GM12878 (cell line): ENCODE measurements around the gene FUT7. TPM values are rescaled to one million over a fixed set of nuclear protein-coding genes. Genes with fewer than 3 reads are reported as not detected.

Source experiments
- ATAC-seq: fragments of 200-7000 bp; cut with Tn5 transposase; 3 replicates; pipeline ENCODE4 v1.9.1; 2020; ENCODE audit warnings: mild to moderate bottlenecking, moderate library complexity
- BruUV-seq: library from RNA; stranded (reverse); fragments of 400-500 nt; replicated peaks from 2 replicates; lab custom pipeline; 2021; lab: Mats Ljungman, UMichigan
- CTCF ChIA-PET: fragments of 300-600 bp; sonication (Branson Sonifier 250); formaldehyde crosslinking; extraction: SDS; loops from one replicate; lab custom pipeline; 2021; ENCODE audit warnings: inconsistent platforms; lab: Yijun Ruan, JAX
- POLR2A ChIA-PET: fragments of 350-600 bp; formaldehyde crosslinking; extraction: SDS; loops from one replicate; lab custom pipeline; 2021; ENCODE audit warnings: inconsistent platforms; lab: Charles Lee
- RAD21 ChIA-PET: fragments of 300-600 bp; sonication (Branson Sonifier 250); formaldehyde crosslinking; loops from one replicate; lab custom pipeline; 2023; ENCODE audit warnings: antibody characterized with exemption; ENCODE audit not compliant: unreplicated experiment; lab: Charles Lee
- SMC1A ChIA-PET: fragments of 300-600 bp; sonication (Branson Sonifier 250); formaldehyde crosslinking; loops from one replicate; lab custom pipeline; 2023; ENCODE audit not compliant: unreplicated experiment, uncharacterized antibody; lab: Charles Lee
- DNase-seq: peaks from one replicate; pipeline ENCODE4 v3.0.0-alpha.2; 2011; ENCODE audit warnings: low read depth, low spot score
- FAIRE-seq: peaks from 3 replicates; lab custom pipeline; 2011; peaks lifted over from hg19 to GRCh38; lab: Jason Lieb, UNC
- H2AFZ ChIP-seq: 2 replicates; pipeline ENCODE4 v1.6.0; 2011; ENCODE audit warnings: low read depth, low read length, control low read depth; ENCODE audit not compliant: control insufficient read depth
- H3K27ac ChIP-seq: 2 replicates; pipeline ENCODE4 v1.5.1; 2011; ENCODE audit warnings: control low read depth; ENCODE audit not compliant: control insufficient read depth, insufficient read depth
- H3K27me3 ChIP-seq, 2 experiments: replicated peaks in 1 of 2; 2 replicates each; pipeline versions ENCODE4 v1.6.0 to v1.6.1; 2011; ENCODE audit warnings: low read length in 1 of 2; ENCODE audit not compliant: control insufficient read depth in 2 of 2, insufficient read depth in 2 of 2
- H3K36me3 ChIP-seq, 2 experiments: 2 replicates each; pipeline ENCODE4 v1.5.1; 2011; ENCODE audit warnings: low read length in 1 of 2; ENCODE audit not compliant: control insufficient read depth in 2 of 2, insufficient read depth in 2 of 2
- H3K4me1 ChIP-seq: 2 replicates; pipeline ENCODE4 v1.6.1; 2011; ENCODE audit warnings: mild to moderate bottlenecking, low read length, moderate library complexity, mixed read lengths; ENCODE audit not compliant: control insufficient read depth, insufficient read depth
- H3K4me2 ChIP-seq: 2 replicates; pipeline ENCODE4 v1.6.0; 2011; ENCODE audit warnings: control low read depth; ENCODE audit not compliant: control insufficient read depth, insufficient read depth
- H3K4me3 ChIP-seq: fragments of 200-600 bp; sonication (generic); 2 replicates; pipeline ENCODE4 v1.5.1; 2016
- H3K79me2 ChIP-seq: 2 replicates; pipeline ENCODE4 v1.6.0; 2011; ENCODE audit warnings: low read length; ENCODE audit not compliant: control insufficient read depth, insufficient read depth
- H3K9ac ChIP-seq: 2 replicates; pipeline ENCODE4 v1.8.0; 2011; ENCODE audit warnings: low read length, control low read depth, mixed read lengths; ENCODE audit not compliant: control insufficient read depth, insufficient read depth
- H3K9me3 ChIP-seq: replicated peaks from 3 replicates; pipeline ENCODE4 v1.5.1; 2011; ENCODE audit warnings: mild to moderate bottlenecking, low read length; ENCODE audit not compliant: control insufficient read depth, insufficient read depth
- H4K20me1 ChIP-seq: 2 replicates; pipeline ENCODE4 v1.6.0; 2011; ENCODE audit not compliant: control insufficient read depth, insufficient read depth
- GATAD2B ChIP-seq: fragments of 450-650 bp; conservative IDR thresholded peaks from 2 replicates; pipeline ENCODE4 v1.6.1; 2017; ENCODE audit warnings: low read depth, mild to moderate bottlenecking, moderate library complexity
- HDGF ChIP-seq: fragments of 450-650 bp; IDR thresholded peaks from 2 replicates; pipeline ENCODE4 v1.6.1; 2016; ENCODE audit warnings: antibody characterized with exemption
- MEF2B ChIP-seq: fragments of 450-650 bp; IDR thresholded peaks from 2 replicates; pipeline ENCODE4 v1.6.1; 2018; ENCODE audit warnings: mild to moderate bottlenecking, moderate library complexity; ENCODE audit not compliant: partially characterized antibody, poor library complexity, severe bottlenecking
- ZBTB33 ChIP-seq: fragments of 450-650 bp; IDR thresholded peaks from 2 replicates; pipeline ENCODE4 v1.6.1; 2017; ENCODE audit warnings: mild to moderate bottlenecking
- WGBS: methylation state at CpG from one replicate; pipeline ENCODE4 v1.1.6; 2016; ENCODE audit warnings: low lambda C conversion rate; ENCODE audit not compliant: insufficient replicate concordance, insufficient coverage; ENCODE audit errors: missing lambda C conversion rate; 5-methylcytosine and 5-hydroxymethylcytosine counted together
- in situ Hi-C: fragments of 300-500 bp; cut with MboI; formaldehyde crosslinking; loops from 9 replicates; pipeline ENCODE4 v1.14.3; 2018; ENCODE audit warnings: mixed read lengths
- intact Hi-C: fragments of 100-400 bp; cut with micrococcal nuclease; formaldehyde crosslinking; loops from one replicate; pipeline ENCODE4 v1.14.2; 2022; ENCODE audit not compliant: unreplicated experiment
- polyA plus RNA-seq, 11 experiments: library from polyadenylated mRNA; depleted of rRNA in 4 of 11; unstranded in 6 of 11; stranded (reverse) in 5 of 11; fragments of >200 nt; fragmentation: Nextera tagmentation in 4 of 11; fragmentation: Illumina TruSeq in 1 of 11; extraction: Ambion mirVana in 4 of 11; extraction: Trizol in 1 of 11; gene quantifications; 1 replicate in 1 of 11; 2 replicates in 10 of 11; pipeline versions ENCODE4 v1.2.1 to v1.2.3, GENCODE V29; 2011 to 2016; ENCODE audit warnings: inconsistent platforms in 2 of 11, missing spikeins in 2 of 11, low read depth in 1 of 11
- total RNA-seq, 4 experiments: library from RNA; depleted of rRNA in 3 of 4; stranded (reverse); fragments of >200 nt in 3 of 4; fragmentation: Illumina TruSeq in 1 of 4; extraction: Trizol in 1 of 4; gene quantifications; 2 replicates each; pipeline versions ENCODE4 v1.2.1 to v1.2.3, GENCODE V29; 2013 to 2021

FUT7 gene
- total and polyA plus RNA-seq, 10 of the 15 experiments (the other 5 are each of a cell fraction or from before 2014, with no cell fraction given) = 0.04 to 0.62 (median 0.20) TPM; not detected in 2

- Histone ChIP-seq H3K36me3 (no peaks in the 10 kb centered on the region; a peak in 1 of 4 replicates), H3K27ac (peak overlapping the region; percentile 70), H2AFZ (peak overlapping the region; percentile 54), H3K9ac (peak overlapping the region; percentile 69), H3K9me3 (no peaks in the 10 kb centered on the region), H3K27me3 (no peaks in the 10 kb centered on the region), H3K4me2 (peak overlapping the region; percentile 98), H3K4me1 (peaks cover 33% of the 10 kb centered on the region), H3K4me3 (peak overlapping the region; percentile 72; the same call in 1 of the 2 replicates), H4K20me1 (no peaks in the 10 kb centered on the region), H3K79me2 (peaks cover 7% of the 10 kb centered on the region)
- BruUV-seq = no TSS peak
- TF ChIP-seq ZBTB33 (no peak), HDGF (peak; percentile 17; the same call in 1 of the 2 replicates), MEF2B (peak; percentile 82), GATAD2B (peak; percentile 9; the same call in 1 of the 2 replicates)
- DNase-seq (no peak), ATAC-seq (peak; percentile 32), FAIRE-seq (no peak)
- intact Hi-C loops = no loop called here
- ChIA-PET POLR2A (interaction anchor here (0.5 to 3.5 kb wide), 15 partner anchors 12 to 189 kb away, joined by 3 to 22 read pairs (median 4); partner anchors contain the start of genes CYSRT1, MAN1B1, TPRN and TUBB4B), CTCF (interaction anchor here (0.7 to 7.9 kb wide), 12 partner anchors 10 to 278 kb away, joined by 3 to 80 read pairs (median 8); partner anchors contain the start of genes CYSRT1, MAN1B1 and RNF208), RAD21 (interaction anchor here (1.0 to 5.0 kb wide), 9 partner anchors 13 to 282 kb away, joined by 4 to 24 read pairs (median 7); partner anchors contain the start of genes FUT7 and MAN1B1), SMC1A (interaction anchor here (1.1 to 7.2 kb wide), 5 partner anchors 11 to 36 kb away, joined by 3 to 30 read pairs (median 6); partner anchors contain the start of gene MAN1B1)
- in situ Hi-C loops = no loop called here
- WGBS = 11% methylated on average over 6 of the region's 6 CpGs
Observed at GRCh38 chr9:137070906-137071275, 39.0 kb upstream of the FUT7 start.
